HG03139 (cell line): ENCODE results near the gene NKAIN4.
"Not testable (repeated sequence)": the region's sequence is repeated elsewhere in the genome, so short reads cannot be mapped to it uniquely, and the experiment has no call there.

Experiments used
- ATAC-seq: cut with Tn5 transposase; IDR thresholded peaks from one replicate; pipeline ENCODE4 v1.9.1; 2021; ENCODE audit not compliant: unreplicated experiment

The NKAIN4 gene

DNA sequence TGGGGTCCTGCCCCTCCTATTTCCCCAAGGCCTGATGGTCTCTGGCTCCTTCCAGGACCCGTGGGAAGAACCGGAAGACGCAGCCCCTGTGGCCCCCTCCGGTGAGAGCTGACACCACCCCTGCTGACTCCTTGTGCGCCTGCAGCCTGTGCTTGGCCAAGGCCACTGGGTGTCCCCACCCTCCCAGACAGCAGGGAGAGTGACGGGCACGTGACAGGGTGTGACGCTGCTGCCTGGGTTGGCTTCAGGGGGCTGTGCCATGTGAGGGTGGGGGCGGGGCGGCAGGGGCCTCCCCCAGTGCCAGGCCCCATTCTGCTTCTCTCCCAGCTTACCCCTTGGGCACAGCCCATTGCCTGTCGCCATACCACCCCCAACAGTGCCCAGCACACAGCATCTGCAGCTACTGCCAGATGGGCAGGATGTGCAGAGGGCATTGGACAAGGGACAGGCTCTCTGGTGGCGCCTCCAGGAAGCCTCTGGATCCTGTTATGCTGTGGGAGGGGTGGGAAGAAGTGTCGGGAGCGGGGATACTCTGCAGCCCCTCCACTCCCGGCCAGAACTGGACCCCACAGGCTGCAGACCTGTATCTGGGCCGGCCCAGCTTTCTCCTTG is 15.6 kb downstream of the NKAIN4 start:
- ATAC-seq: no peak

DNA sequence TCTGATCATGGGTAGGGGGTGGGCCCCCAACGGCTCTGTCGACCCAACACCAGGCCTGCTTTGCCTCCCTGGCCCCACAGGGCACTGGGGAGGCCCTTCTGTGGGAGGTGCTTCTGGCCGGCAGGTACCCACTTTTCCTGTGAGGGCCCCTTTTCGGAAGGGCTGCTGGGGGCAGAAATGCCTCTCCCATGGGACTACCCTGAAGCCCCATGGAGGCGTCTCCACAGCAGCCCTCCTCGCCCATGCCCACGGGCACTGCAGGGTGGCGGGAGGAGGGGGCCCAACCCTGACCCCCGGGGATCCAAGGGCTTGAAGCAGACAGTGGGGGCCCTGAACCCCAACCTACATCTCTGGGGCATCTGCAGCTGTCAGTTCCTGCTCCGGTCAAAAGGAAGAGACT is 16.2 kb downstream of the NKAIN4 start:
- no peak for ATAC-seq

DNA sequence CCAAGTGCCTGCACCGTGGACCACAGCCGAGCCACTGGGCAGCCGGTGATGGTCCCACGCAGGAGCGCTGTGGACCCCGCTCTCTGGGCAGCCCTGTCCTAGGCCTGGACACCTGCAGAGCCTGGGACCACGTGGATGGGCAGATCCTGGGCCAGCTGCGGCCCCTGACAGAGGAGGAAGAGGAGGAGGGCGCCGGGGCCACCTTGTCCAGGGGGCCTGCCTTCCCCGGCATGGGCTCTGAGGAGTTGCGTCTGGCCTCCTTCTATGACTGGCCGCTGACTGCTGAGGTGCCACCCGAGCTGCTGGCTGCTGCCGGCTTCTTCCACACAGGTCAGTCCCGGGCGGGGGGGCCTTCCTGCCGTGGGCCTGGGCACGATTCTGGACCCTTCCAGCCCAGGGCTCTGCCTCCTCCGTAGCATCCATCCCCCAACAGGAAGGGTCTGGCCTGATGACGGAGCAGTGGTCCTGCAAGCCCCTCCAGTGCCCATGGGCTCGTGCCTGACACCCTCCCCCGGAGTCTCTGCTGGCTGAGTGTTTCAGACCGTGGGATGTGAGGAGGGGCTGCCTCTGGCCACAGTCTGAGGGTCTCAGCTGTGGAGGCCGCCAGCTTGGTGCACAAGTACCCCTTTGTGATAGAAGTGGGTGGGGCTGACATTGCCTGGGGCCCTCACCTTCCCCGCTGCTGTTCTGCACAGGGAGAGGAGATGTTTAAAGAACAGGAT is 18.0 kb downstream of the NKAIN4 start:
- no peak for ATAC-seq

DNA sequence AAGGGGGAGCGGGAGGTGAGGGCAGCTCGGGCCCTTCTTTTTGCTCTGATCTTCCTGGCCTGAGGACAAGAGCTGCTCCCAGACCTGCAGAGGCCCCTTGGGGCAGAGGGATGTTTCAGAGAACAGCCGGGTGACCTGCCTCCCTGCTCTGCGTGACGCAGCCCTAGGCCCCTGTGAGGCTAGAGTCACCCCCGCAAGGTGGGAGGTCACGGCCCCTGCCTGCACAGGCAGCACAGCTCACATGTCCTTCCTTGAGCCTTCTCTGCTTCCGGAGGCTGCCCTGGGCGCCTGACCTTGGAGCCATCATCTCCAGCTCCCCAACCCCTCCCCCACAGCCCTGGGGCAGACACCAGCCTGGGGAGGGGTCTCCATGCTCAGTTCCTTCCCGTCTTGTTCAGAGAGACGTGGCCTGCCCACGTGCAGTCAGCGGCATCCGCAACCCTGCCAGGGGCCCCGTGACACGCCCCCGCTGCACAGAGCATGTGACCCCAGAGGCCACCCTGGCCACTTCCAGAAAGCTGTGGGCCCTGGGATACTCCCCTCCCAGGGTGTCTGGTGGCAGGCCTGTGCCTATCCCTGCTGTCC is 18.8 kb downstream of the NKAIN4 start, which contains the start of gene BIRC7:
BIRC7 (plus strand) TSS at position 507 of the 585 bp plus-strand sequence. CDS start 192 bp downstream, outside the sequence.
- ATAC-seq: no peak

DNA sequence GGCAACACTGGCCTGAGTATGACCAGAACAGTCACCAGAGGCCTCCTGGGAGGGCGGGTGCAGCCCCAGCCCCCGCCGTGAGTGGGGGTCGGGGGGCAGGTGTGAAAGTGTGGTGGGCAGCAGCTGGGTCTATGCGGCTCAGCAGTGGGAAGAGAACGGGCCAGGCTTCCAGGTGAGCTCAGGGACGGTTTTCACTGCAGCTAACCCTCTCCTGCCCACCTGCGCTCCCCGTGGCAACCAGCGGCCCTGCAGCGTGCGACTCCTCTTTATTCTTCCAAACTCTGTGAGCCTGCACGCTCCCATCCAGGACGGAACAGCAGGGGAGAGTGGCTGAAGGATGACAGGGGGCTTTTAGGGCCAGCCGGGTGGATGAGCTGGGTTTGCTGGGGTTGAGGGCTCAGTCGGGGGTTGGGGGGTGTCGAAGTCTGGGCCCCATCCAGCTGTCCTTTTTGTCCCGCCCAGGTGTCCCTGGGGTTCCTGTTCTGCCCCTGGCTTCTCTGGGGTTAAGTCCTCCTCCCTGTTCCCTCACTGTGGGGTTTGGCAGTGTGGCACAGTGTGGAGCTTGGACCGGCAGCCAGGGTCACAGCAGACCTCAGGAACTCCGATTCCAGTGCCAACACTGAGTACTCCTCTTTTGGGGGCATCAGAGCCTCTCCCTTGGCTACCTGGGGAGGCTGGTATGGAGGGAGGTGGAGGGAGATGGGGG is 19.4 kb downstream of the NKAIN4 start:
- no peak for ATAC-seq

DNA sequence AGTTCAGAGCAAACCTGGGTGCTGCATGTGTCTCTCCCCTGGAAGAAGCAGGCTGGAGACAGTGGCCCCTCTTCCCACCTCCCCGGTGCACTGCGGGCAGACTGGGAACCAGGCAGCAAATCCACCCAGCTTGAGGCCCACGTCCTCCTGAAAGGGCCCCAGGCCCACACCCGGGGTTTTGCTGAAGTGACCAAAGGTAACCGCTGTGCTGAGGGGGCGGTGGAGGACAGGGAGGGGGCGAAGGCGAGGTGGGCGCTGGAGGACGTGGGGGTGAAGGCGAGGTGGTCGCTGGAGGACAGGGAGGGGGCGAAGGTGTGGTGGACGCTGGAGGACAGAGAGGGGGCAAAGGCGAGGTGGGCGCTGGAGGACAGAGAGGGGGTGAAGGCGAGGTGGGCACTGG is 20.3 kb downstream of the NKAIN4 start:
- ATAC-seq: no peak

DNA sequence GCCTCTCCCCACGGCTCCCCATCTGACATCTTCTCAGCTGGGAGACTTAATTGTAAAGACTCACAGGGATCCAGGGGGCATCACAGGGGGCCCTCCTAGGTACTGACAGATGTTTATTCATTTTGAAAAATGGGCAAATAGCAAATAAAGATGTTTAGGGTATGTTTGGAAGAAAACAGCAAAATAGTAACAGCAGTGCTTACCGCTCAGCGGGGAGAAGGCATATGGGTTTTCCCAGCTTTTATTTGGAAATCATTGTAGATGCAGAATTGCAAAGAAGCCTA is 21.3 kb downstream of the NKAIN4 start:
- no peak for ATAC-seq

DNA sequence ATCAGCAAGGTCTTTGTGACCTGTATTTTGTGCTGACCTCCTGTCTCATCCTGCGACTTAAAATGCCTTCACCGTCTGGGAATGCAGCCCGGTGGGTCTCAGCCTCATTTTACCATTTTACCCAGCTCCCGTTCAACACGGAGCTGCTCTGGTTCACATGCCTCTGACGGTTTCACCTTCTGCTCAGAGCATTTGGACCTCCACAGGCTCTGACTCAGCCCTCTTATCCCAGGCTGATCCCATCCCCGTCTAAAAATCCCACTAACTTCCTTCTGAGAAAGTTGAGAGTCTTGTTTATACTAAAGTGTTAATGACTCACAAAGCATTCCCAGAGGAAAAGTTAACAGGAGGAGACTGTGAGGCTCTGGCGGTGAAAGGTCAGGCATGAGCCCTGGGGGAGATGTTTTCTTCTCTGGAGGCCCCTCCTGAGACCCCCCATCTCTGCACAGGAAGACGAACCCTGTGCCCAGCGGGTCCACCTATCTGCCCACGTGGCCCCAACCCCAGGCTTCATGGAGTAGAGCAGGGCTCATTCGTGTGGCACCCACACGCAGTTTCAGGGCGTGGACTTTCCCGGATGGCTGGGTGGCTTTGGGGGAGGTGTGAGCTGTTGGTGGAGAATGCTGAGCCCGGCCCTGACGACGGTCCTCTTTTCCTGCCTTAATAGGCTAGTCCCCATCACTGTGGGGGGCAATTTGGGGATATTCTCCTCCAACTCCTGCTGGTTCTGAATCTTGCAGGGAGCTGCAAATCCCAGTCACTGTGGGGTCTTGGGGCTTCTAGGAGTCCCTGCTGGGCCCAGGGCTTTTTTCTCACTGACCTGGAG is 21.8 kb downstream of the NKAIN4 start:
- ATAC-seq: no peak

DNA sequence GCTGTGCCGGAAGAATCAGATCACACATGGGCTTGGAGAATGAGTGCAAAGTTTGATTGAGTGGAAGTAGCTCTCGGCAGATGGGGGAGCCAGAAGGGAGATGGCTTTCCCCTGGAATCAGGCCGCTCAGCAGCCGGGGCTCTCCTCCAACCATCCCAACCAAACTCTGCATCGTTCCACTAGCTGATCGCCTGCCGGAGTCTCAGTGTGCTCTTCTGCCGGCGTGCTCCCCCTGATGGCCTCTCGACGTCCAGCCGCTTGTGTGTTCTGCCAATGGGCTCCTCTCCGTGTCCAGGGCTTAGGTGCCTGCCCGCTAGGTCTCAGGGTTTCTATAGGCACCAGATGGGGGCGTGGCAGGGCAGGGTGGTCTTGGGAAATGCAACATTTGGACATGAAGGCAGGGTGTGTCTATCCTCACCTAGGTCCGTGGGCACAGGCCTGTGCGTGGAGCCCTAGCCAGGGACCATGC is 23.4 kb downstream of the NKAIN4 start:
- ATAC-seq: no peak

DNA sequence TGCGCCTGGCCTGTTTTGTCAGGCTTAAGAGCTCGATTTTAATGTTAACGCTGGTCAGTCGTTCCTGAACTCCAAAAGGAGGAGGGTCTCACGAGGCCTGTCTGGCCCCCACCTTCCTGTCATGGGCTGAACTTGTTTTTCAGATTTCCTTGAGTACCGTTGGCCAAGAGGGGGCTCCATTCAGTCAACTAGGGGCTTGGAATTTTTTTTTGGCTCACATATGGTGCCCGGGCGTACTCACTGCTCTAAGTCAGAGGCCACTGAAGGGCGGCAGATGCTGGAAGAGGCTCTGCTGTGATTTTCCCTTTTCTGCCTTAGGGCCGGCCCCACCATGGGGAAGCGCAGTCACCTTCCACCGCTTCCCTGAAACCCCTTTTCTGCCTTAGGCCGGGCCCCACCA is 25.5 kb downstream of the NKAIN4 start:
- no peak for ATAC-seq

DNA sequence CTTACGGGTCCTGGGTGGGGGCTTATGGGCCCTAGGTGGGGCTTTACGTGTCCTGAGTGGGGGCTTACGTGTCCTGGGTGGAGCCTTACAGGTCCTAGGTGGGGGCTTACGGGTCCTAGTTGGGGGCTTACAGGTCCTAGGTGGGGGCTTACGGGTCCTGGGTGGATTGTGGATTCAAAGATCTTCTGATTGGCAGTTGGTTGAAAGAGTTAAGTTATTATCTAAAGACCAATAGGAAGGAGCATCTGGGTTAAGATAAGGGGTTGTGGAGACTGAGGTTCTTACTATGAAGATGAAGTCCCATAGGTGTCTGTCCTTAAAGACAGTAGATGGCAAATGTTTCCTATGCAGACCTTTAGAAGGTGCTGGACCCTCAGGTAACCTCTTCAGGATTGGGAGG is 27.0 kb downstream of the NKAIN4 start:
- no peak for ATAC-seq

DNA sequence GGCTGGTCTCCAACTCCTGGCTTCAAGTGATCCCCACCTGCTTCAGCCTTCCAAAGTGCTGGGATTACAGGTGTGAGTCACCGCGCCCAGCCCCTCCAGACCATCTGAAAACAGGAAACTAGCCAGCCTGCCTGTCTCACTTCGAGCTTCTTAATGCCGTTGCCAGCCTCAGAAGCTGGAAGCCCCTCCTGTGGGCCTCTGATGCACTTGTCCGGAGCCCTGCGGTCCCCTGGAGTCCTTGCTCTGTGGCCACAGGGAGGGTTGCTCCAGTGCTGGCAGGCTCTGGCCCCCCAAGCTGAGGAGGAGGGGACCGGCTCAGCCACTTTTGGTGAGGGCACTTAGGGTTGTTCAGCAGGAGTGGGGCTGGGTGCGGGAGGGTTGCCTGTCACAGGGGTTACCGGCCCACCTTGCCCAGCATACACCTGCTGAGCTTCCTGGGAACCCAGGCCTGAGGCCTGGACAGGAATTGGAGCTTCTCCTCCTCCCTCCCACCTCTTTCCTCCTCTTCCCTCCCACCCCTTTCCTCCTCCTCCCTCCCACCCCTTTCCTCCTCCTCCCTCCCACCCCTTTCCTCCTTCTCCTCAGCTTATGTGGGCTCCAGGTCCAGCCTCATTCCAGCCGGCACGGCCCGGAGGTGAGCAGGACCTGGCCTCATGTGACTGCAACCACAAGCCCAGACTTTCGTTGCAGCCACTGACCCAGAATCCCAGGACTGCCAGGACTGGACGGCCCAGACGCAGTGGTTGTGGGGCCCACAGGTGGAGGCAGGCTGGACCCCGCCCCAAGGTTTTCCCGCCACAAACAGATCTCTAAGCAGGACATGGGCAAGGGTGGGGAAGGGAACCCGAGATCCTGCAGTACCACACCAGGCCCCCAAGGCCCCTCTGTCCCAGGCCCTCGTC is 28.0 kb downstream of the NKAIN4 start:
- ATAC-seq: no peak

DNA sequence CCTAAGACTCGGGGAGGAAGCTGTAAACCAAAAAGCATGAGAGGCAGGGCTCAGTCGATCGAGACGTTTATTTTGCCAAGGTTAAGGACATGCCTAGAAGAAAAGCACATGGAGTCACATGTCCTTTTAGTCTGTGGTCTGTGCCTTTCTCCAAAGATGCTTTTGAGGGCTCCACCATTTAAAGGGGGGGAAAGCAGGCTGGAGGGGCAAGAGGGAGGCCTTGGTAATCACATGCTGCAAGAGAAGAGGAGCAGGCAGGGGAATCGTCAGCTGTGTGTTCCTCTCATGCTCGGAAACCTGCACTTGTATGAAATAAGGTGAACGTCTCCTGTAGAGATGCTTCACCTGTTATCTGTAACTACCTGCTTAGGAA is 29.2 kb downstream of the NKAIN4 start:
- ATAC-seq: no peak

DNA sequence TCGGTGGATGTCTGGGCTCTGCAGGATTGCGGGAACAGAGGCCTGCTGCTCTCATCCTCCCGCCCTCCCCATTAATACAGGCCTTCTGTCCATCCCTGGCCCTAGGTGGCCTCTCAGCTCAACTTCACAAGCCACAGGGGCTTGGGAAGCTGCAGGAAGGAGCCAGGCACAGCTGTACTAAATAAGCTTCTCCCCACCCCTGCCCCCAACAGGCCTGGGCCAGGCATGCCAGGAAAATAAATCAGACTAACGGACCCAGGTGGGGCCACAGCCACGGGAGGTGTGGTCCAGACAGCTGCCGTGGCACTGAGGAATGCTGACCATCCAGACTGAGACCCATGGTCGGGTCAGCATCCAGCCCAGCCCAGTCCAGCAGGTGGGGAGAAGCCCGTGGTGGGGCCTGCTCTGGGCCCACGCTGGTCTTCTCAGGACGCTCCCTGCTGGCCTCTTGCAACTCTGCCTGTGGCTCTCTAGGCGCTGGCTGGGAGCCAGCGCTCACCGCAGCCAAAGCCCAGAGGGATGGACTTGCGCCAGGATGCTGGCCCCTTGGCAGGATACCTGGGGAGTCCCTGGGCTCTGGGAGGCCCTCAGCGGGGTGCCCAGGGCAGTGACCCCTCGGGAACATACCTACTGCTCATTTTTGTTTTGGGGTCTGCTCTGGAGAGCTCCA is 29.7 kb downstream of the NKAIN4 start:
- ATAC-seq: no peak

DNA sequence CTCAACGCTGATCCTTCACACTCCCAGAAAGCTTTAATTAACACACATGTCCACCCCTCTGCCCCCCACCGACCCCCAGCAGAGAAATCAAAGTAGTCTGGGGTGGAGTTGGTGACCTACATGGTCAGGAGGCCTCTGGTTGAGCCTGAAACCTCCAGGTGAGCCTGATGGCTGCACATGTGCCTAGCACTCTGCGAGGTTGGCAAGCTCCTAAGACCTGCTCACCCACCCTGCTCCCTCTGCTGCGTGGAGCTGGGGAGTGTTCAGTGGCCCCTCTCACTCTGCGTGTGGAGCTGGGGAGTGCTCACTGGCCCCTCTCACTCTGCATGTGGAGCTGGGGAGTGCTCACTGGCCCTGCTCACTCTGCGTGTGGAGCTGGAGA is 30.4 kb downstream of the NKAIN4 start:
- ATAC-seq: no peak

DNA sequence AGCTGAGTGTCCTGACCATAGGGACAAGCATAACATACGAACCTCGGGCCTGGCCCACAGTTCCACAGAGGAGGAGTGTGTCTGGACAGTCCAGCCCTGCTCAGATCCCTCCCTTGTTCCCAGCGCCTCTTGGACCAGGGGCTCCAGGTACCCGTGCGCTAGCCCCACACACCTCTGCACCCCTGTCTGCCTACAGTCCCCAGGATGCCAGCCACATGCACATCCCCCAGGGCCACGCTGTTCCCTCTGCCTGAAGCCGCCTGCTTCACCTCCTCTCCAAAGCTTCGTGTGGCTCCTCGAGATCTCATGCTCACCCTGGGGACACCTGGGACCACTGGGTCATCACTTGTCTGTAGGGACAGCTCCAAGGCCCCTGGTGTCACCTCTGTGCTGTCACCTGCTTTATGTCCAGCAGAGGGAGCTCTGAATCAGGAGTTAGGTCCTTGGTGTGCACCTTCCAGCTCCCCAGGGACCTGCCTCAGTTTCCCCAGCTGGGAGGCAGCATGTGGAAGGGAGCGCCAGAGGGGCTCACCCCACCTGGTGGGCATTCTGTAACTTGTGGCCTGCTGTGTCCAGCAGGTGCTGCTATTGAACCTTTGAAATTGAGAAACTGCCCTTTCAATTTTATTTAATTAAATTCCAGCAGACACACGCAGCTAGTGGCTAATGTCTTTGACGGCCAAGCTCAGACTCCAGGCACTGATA is 31.0 kb downstream of the NKAIN4 start:
- ATAC-seq: no peak

DNA sequence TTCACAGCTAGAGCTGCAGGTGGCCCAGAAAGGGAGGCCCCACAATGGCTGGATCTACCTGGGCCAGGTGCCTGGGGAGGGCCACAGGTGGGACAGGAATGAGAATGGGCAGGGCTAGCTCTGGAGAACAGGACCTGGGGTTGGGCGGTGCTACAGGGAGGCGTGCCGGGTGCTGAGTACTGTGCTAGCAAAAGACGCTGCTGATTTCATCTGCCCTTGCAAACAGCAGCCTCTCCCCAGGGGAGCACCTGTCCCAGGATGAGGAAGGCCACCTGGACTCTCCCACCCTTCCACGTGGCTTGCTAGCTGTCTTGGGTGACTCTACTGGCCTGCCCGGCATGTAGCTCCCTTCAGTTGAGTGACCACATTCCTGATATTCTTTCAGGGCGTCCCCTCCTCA is 31.7 kb downstream of the NKAIN4 start:
- ATAC-seq: no peak

DNA sequence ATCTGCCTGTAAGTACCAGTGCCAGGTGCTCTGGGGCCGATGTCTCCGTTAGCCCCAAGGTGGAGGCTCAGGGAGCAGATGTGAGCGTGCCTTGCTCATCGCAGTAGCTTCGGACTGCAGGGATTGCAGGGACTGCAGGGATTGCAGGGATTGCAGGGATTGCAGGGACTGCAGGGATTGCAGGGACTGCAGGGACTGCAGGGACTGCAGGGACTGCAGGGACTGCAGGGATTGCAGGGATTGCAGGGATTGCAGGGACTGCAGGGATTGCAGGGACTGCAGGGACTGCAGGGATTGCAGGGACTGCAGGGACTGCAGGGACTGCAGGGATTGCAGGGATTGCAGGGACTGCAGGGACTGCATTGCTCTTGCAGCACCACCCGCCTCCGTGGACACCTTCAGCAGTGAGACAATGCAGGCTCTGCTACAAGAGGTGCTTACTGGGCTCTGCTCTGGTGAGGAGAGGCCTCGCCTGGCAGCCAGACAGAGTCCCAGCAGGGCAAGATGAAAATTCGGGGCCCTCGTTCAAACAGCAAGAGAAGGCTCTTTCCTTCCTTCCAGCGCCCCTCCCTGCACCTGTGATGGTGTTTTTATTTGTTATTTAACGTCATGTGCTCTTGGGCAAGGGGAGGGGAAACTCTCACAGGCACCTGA is 32.7 kb downstream of the NKAIN4 start:
- ATAC-seq: not testable (repeated sequence)
